Testis (tissue), 3 donors: ENCODE measurements around the gene MAPK12. TPM values are rescaled to one million over a fixed set of nuclear protein-coding genes. Genes with fewer than 3 reads are reported as not detected.
"Not testable (repeated sequence)": the region's sequence is repeated elsewhere in the genome, so short reads cannot be mapped to it uniquely, and the experiment has no call there.

ENCODE experiments used
- DNase-seq: peaks from one replicate; pipeline ENCODE4 v3.0.0-alpha.2; 2019
- H3K27ac ChIP-seq, 2 donors: fragments of 200-600 bp; sonication (generic); one replicate each; pipeline ENCODE4 v1.5.1; 2019
- H3K27me3 ChIP-seq: fragments of 200-600 bp; sonication (generic); one replicate; pipeline ENCODE4 v1.5.1; 2019
- H3K36me3 ChIP-seq: fragments of 200-600 bp; sonication (generic); one replicate; pipeline ENCODE4 v1.5.1; 2017; ENCODE audit warnings: low read depth; ENCODE audit errors: missing control alignments
- H3K4me1 ChIP-seq: fragments of 200-600 bp; sonication (generic); one replicate; pipeline ENCODE4 v1.5.1; 2019
- H3K4me3 ChIP-seq, 2 donors: fragments of 200-600 bp; sonication (generic); one replicate each; pipeline ENCODE4 v1.5.1; 2017 to 2019
- H3K9me3 ChIP-seq: fragments of 200-600 bp; sonication (generic); one replicate; pipeline ENCODE4 v1.5.1; 2017
- POLR2A ChIP-seq: fragments of 450-650 bp; IDR thresholded peaks from one replicate; pipeline ENCODE4 v1.6.1; 2017; ENCODE audit warnings: antibody characterized with exemption, mild to moderate bottlenecking, moderate library complexity
- WGBS, 2 donors: methylation state at CpG; one replicate each; pipeline ENCODE4 v1.1.5; 2018; 5-methylcytosine and 5-hydroxymethylcytosine counted together
- intact Hi-C: fragments of 100-400 bp; cut with DNase I; formaldehyde crosslinking; loops from one replicate; pipeline ENCODE4 v1.15.1; 2023; ENCODE audit warnings: low total_unique reads
- polyA plus RNA-seq: library from polyadenylated mRNA; stranded (reverse); fragments of 350-450 nt; fragmentation: Illumina TruSeq; extraction: RNeasy Lipid Tissue Mini Kit (QIAGEN cat#74804); gene quantifications from one replicate; pipeline ENCODE4 v1.2.3, GENCODE V29; 2014; ENCODE audit warnings: low read depth, low replicate concordance; ENCODE audit not compliant: insufficient read depth
- total RNA-seq, 2 donors: library from RNA; depleted of rRNA; stranded (reverse); fragments of >200 nt; gene quantifications; one replicate each; pipeline ENCODE4 v1.2.3, GENCODE V29; 2016
- TF ChIP-seq, protein P1 (sequence below), 3 experiments: fragments of 450-650 bp in 2 of 3; fragments of 200-600 bp in 1 of 3; sonication (generic) in 1 of 3; IDR thresholded peaks; one replicate each; pipeline ENCODE4 v1.5.1; 2016 to 2019; ENCODE audit warnings: antibody characterized with exemption in 3 of 3, mild to moderate bottlenecking in 2 of 3, moderate library complexity in 1 of 3

MAPK12 gene
- total and polyA plus RNA-seq, 3 donors from 2014 or later: 9.1 to 25.1 (median 22.3) TPM

DNA sequence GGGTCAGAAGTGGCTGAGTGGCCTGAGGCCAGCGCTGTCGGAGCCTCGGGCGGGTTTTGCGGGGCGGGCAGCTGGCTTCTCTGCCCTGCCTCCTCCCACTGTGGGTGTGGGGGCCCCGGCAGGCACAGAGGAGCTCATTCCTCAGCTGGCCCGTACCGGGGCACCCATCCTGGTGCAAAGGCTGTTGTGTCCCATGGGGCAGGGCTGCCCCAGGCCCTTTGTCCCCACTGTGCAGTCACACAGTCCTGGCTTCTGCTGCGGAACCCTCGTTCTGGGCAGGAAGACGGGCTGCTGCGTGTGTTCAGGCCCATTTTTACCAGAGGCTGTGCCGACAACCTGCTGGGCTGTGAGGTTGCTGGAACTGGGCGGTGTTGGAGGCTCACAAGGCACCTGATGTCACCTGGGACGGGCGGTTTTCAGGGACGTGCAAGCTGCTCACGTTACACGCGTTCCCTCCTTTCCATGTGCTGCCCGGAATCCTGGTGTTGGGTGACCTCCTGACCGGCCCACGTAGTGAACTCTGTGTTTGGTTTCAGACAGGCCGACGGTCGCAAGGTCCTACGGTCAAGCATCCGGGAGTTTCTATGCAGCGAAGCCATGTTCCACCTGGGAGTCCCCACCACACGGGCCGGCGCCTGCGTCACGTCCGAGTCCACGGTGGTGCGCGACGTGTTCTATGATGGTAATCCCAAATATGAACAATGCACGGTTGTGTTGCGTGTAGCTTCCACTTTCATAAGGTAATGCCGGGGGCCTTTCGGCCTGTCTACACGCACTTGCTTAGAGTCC, 55.5 kb downstream of the MAPK12 start:
- Histone ChIP-seq H3K4me3 (no peak overlapping the region), H3K27me3 (no peaks in the 10 kb centered on the region), H3K36me3 (no peaks in the 10 kb centered on the region), H3K4me1 (peaks cover 45% of the 10 kb centered on the region), H3K27ac (peak overlapping the region; percentile 46 to 86), H3K9me3 (no peaks in the 10 kb centered on the region)
- no peak for DNase-seq
- WGBS, 2 donors: 85 to 88% methylated on average over 29 to 45 of the region's 45 CpGs
- intact Hi-C loops: loop anchor here (10.0 kb wide), 1 partner anchor 61 kb away; no protein-coding TSS in a partner anchor
- no peak for TF ChIP-seq POLR2A
- TF ChIP-seq, protein P1, sequence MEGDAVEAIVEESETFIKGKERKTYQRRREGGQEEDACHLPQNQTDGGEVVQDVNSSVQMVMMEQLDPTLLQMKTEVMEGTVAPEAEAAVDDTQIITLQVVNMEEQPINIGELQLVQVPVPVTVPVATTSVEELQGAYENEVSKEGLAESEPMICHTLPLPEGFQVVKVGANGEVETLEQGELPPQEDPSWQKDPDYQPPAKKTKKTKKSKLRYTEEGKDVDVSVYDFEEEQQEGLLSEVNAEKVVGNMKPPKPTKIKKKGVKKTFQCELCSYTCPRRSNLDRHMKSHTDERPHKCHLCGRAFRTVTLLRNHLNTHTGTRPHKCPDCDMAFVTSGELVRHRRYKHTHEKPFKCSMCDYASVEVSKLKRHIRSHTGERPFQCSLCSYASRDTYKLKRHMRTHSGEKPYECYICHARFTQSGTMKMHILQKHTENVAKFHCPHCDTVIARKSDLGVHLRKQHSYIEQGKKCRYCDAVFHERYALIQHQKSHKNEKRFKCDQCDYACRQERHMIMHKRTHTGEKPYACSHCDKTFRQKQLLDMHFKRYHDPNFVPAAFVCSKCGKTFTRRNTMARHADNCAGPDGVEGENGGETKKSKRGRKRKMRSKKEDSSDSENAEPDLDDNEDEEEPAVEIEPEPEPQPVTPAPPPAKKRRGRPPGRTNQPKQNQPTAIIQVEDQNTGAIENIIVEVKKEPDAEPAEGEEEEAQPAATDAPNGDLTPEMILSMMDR (IDR thresholded peaks at IDR 0.05): no peak

DNA sequence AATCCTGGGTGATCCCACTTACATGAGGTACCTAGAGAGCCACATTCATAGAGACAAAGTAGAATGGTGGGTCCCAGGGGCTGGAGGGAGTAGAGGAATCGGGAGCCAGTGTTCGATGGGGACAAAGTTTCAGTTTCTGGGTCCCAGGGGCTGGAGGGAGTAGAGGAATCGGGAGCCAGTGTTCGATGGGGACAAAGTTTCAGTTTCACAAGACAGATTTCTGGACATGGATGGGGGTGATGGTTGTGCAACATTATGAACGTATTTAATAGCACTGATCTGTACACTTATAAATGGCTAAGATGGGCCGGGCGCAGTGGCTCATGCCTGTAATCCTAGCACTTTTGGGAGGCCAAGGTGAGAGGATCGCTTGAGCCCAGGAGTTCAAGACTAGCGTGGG, 56.5 kb downstream of the MAPK12 start:
- 83 to 89% methylated on average over 9 of the region's 9 CpGs for WGBS, 2 donors
- H3K4me3 ChIP-seq, H3K9me3 ChIP-seq, H3K36me3 ChIP-seq, DNase-seq, H3K27me3 ChIP-seq: not testable (repeated sequence)
- H3K27ac ChIP-seq: peak overlapping the region in 1 of 2 donors; percentile 86
- H3K4me1 ChIP-seq: peaks cover 39% of the 10 kb centered on the region
- intact Hi-C loops: loop anchor here (10.0 kb wide), 1 partner anchor 60 kb away; no protein-coding TSS in a partner anchor

DNA sequence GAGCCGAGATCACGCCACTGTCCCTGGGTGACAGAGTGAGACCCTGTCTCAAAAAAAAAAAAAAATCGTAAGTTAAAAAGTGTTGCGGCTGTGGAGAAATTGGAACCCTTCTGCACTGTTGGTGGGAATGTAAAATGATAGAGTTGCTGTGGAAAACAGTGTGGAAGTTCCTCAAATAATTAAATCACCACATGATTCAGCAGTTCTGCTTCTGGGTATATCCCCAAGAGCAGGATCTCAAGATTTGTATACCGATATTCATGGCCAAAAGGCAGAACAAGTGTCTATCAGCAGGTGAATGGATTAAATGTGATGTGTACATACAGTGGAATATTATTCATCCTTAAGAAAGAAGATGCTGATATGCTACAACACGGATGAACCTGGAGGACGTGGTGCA, 56.9 kb downstream of the MAPK12 start:
- DNase-seq: no peak

DNA sequence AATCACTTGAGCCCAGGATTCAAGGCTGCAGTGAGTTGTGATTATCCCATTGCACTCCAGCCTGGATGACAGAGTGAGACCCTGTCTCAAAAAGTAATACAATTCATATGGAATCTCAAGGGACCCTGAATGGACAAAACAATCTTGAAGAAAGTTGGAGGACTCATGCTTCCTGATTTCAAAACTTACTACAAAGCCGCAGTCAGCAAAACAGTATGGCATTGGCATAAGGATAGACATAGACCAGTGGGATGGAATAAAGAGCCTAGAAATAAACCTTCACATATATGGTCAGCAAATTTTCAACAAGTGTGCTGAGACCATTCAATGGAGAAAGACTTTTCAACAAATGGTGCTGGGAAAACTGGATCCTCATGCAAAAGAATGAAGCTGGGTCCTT, 58.2 kb downstream of the MAPK12 start:
- peaks cover 32% of the 10 kb centered on the region for H3K4me1 ChIP-seq
- no peak overlapping the region for H3K27ac ChIP-seq
- intact Hi-C loops: loop anchor here (10.0 kb wide), 1 partner anchor 58 kb away; no protein-coding TSS in a partner anchor
- DNase-seq: no peak
- WGBS, 2 donors: 96 to 100% methylated on average over 1 of the region's 1 CpG
- no peaks in the 10 kb centered on the region for H3K36me3 ChIP-seq
- no peak overlapping the region for H3K4me3 ChIP-seq
- no peaks in the 10 kb centered on the region for H3K27me3 ChIP-seq
- H3K9me3 ChIP-seq: no peaks in the 10 kb centered on the region
- TF ChIP-seq POLR2A: no peak
- TF ChIP-seq, protein P1 (IDR thresholded peaks at IDR 0.05): no peak

More for the DNA sequence above, 56.9 kb downstream of the MAPK12 start:
- Histone ChIP-seq H3K4me3 (no peak overlapping the region), H3K27me3 (no peaks in the 10 kb centered on the region), H3K36me3 (no peaks in the 10 kb centered on the region), H3K27ac (peak overlapping the region in 1 of 2 donors; percentile 86), H3K4me1 (peaks cover 39% of the 10 kb centered on the region), H3K9me3 (no peaks in the 10 kb centered on the region)
- intact Hi-C loops: loop anchor here (10.0 kb wide), 1 partner anchor 60 kb away; no protein-coding TSS in a partner anchor
- 84 to 89% methylated on average over 7 of the region's 7 CpGs for WGBS, 2 donors
- TF ChIP-seq, protein P1 (IDR thresholded peaks at IDR 0.05): no peak
- no peak for TF ChIP-seq POLR2A

Other genes starting within 250 kb of the MAPK12 start
- under 1 TPM; 0.25 to 0.55 TPM for gene IL17REL, start 248.9 kb downstream of the MAPK12 start, total RNA-seq
- 0.30 TPM for gene IL17REL, start 248.9 kb downstream of the MAPK12 start, polyA plus RNA-seq
- gene TTLL8, start 203.4 kb downstream of the MAPK12 start, total RNA-seq: 10 to 100 TPM in 1 of 2 donors, 1 to 10 TPM in 1; 5.1 to 11.9 TPM
- gene TTLL8, start 203.4 kb downstream of the MAPK12 start, polyA plus RNA-seq: 11.3 TPM
- 1 to 10 TPM; 1.3 to 1.5 TPM for gene MLC1, start 176.3 kb downstream of the MAPK12 start, total RNA-seq
- gene MLC1, start 176.3 kb downstream of the MAPK12 start, polyA plus RNA-seq: 1.3 TPM
- 10 to 100 TPM; 48.4 to 62.4 TPM for gene MOV10L1, start 171.7 kb downstream of the MAPK12 start, total RNA-seq
- 73.3 TPM for gene MOV10L1, start 171.7 kb downstream of the MAPK12 start, polyA plus RNA-seq
- gene PANX2, start 91.0 kb downstream of the MAPK12 start, total RNA-seq: 1 to 10 TPM; 5.3 to 6.3 TPM
- gene PANX2, start 91.0 kb downstream of the MAPK12 start, polyA plus RNA-seq: 2.0 TPM
- 10 to 100 TPM; 38.7 to 45.3 TPM for gene TRABD, start 75.8 kb downstream of the MAPK12 start, total RNA-seq
- 23.7 TPM for gene TRABD, start 75.8 kb downstream of the MAPK12 start, polyA plus RNA-seq
- gene SELENOO, start 60.7 kb downstream of the MAPK12 start, total RNA-seq: 10 to 100 TPM; 57.9 to 66.8 TPM
- 20.8 TPM for gene SELENOO, start 60.7 kb downstream of the MAPK12 start, polyA plus RNA-seq
- gene TUBGCP6, start 16.7 kb downstream of the MAPK12 start, total RNA-seq: 100 to 1,000 TPM; 136 to 143 TPM
- 40.2 TPM for gene TUBGCP6, start 16.7 kb downstream of the MAPK12 start, polyA plus RNA-seq
- 10 to 100 TPM; 32.1 to 33.1 TPM for gene HDAC10, start 10.4 kb downstream of the MAPK12 start, total RNA-seq
- gene HDAC10, start 10.4 kb downstream of the MAPK12 start, polyA plus RNA-seq: 13.5 TPM
- 10 to 100 TPM in 1 of 2 donors, 1 to 10 TPM in 1; 8.3 to 10.7 TPM for gene MAPK11, start 8.7 kb upstream of the MAPK12 start, total RNA-seq
- gene MAPK11, start 8.7 kb upstream of the MAPK12 start, polyA plus RNA-seq: 6.4 TPM
- 100 to 1,000 TPM; 219 to 243 TPM for gene PLXNB2, start 46.0 kb upstream of the MAPK12 start, total RNA-seq
- gene PLXNB2, start 46.0 kb upstream of the MAPK12 start, polyA plus RNA-seq: 98.0 TPM
- gene DENND6B, start 65.3 kb upstream of the MAPK12 start, total RNA-seq: 10 to 100 TPM; 17.1 to 18.0 TPM
- gene DENND6B, start 65.3 kb upstream of the MAPK12 start, polyA plus RNA-seq: 22.0 TPM
- gene PPP6R2, start 81.6 kb upstream of the MAPK12 start, total RNA-seq: 100 to 1,000 TPM; 138 to 142 TPM
- 123 TPM for gene PPP6R2, start 81.6 kb upstream of the MAPK12 start, polyA plus RNA-seq
- gene SBF1, start 213.4 kb upstream of the MAPK12 start, total RNA-seq: 100 to 1,000 TPM; 201 to 208 TPM
- gene SBF1, start 213.4 kb upstream of the MAPK12 start, polyA plus RNA-seq: 239 TPM
- 1 to 10 TPM; 1.0 to 1.9 TPM for gene ADM2, start 219.9 kb upstream of the MAPK12 start, total RNA-seq
- gene ADM2, start 219.9 kb upstream of the MAPK12 start, polyA plus RNA-seq: 0.99 TPM
- under 1 TPM; 0.24 to 0.25 TPM for gene MIOX, start 225.2 kb upstream of the MAPK12 start, total RNA-seq
- gene MIOX, start 225.2 kb upstream of the MAPK12 start, polyA plus RNA-seq: not detected
- 100 to 1,000 TPM in 1 of 2 donors, 10 to 100 TPM in 1; 95.4 to 109 TPM for gene LMF2, start 246.0 kb upstream of the MAPK12 start, total RNA-seq
- 59.7 TPM for gene LMF2, start 246.0 kb upstream of the MAPK12 start, polyA plus RNA-seq
- gene NCAPH2, start 246.5 kb upstream of the MAPK12 start, total RNA-seq: 10 to 100 TPM; 88.5 to 89.2 TPM
- 67.4 TPM for gene NCAPH2, start 246.5 kb upstream of the MAPK12 start, polyA plus RNA-seq